Fibroblast of skin of abdomen (primary cell): Measurements from ENCODE around the gene CCDC150.
A peak's percentile ranks its signal among the peaks of the same experiment; 100 is the strongest.
"Not testable (repeated sequence)": the region's sequence is repeated elsewhere in the genome, so short reads cannot be mapped to it uniquely, and the experiment has no call there.

Source experiments
- DNase-seq: peaks from one replicate; pipeline ENCODE4 v3.0.0-alpha.2; 2013

The CCDC150 gene

DNA sequence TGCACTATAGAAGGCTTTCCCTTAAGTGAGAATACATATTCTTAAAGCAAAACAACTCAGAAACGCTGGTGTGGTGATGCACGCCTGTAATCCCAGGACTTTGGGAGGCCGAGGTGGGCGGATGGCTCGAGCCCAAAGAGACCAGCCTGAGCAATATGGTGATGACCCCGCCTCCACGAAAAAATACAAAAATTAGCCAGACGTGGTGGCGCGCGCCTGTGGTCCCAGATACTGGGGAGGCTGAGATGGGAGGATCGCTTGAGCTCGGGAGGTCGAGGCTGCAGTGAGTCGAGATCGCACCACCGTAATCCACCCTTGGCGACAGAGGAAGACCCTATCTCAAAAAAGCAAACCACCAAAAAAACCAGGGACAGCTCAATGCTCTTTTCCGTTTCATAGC, 750 bp upstream of the CCDC150 start:
- no peak for DNase-seq

DNA sequence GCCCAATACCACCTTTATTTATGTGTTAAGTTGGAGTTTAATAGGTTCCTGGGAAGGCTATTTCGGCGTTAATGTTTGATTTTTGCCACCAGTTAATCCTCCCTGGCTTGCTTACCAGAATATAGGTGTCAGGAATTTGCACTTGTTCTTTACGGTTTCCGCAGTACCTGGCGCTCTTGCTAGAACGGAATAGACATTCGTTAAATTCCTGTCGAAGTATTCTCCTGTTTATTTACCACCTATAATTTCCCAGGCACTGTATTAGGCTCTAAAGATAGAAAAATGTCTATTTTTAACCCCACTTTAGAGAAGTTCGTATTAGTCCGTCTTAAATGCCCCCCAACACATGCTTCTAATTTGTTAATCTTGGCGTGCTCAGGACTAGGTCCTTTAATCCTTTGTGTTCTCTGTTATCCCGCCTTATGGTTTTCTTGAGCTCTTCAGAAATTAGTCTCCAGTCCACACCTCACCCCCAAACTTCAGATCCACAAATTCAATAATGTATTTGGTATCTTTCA, 575 bp downstream of the CCDC150 start:
- no peak for DNase-seq

DNA sequence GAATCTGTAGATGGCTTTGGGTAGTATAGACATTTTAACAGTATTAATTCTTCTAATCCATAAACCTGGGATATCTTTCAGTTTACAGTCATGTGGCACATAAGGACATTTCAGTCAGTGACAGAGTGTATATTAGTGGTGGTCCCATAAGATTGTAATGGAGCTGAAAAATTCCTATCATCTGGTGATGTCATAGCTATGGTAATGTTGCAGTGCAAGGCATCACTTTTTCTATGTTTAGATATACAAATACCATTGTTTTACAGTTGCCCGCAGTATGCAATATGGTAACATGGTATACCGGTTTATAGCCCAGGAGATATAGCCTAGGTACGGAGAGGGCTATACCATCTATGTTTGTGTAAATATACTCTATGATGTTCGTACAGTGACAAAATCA, 9.7 kb downstream of the CCDC150 start:
- no peak for DNase-seq

DNA sequence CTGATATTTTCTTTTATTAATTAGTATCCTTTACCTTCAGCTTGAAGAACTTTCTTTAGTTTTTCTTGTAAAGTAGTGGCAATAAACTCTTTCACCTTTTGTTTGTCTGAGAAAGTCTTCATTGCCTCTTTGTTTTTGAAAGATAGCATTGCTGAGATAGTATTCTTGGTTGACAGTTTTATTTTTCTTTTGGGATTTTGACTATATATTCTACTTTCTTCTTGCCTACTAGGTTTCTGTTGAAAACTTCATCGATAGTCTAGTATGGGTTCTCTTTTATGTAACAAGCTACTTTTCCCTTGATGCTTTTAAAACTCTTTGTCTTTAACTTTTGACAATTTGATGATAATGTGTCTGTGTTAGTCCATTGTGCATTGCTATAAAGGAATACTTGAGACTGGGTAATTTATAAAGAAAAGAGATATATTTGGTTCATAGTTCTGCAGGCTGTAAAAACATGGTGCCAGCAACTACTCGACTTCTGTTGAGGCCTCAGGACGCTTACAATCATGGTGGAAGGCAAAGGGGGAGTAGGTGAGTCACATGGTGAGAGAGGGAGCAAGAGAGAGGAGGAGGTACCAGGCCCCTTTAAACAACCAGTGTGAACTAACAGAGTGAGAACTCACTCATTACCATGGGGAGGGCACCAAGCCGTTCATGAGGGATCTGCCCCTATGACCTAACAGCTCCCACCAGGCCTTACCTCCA, 12.0 kb downstream of the CCDC150 start:
- no peak for DNase-seq

DNA sequence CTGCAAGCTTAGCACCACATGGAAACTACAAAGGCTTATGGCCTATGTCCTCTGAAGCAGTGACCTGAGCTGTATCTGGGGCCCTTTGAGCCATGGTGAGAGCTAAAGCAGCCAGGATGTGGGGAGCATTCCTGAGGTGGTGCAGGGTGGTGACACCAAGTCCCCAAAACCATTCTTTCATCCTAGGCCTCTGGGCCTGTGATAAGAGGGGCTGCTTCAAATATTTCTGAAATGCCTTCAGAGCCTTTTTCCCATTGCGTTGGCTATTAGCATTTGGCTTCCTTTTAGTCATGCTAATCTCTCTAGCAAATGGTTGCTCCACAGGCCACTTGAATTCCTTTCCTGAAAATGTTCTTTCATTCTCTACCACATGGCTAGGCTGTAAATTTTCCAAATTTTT, 13.4 kb downstream of the CCDC150 start:
- no peak for DNase-seq

DNA sequence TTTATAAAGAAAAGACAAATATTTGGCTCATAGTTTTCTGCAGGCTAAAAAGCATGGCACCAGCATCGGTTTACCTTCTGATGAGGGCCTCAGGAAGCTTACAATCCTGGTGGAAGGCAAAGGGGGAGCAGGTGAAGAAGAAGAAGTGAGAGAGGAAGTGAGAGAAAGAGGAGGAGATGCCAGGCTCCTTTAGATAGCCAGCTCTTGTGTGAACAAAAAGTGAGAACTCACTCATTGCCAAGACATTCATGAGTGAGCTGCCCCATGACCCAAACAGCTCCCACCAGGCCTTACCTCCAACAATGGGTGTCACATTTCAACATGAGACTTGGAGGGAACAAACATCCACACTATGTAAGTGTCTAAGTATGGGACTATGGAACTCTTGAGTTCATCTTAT, 14.3 kb downstream of the CCDC150 start:
- DNase-seq: no peak

- no peak for DNase-seq
Measured at GRCh38 chr2:196655761-196656160, 16.2 kb downstream of the CCDC150 start.

GRCh38 chr2:196657333-196657732, 17.8 kb downstream of the CCDC150 start:
- no peak for DNase-seq

DNA sequence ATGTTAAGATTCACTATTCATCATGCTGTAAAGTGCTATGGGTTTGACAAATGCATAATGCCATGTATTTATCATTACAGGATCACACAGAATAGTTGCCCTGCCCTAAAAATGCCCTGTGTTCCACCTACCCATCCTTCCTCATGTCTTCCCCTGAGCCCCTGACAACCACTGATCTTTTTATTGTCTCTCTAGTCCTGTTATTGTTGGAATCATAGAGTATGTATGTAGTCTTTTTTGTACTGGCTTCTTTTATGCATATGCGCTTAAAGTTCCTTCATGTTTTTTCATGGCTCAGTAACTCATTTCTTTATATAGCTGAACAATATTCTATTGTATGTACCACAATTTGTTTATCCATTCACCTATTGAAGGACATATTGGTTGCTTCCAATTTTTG, 20.3 kb downstream of the CCDC150 start:
- no peak for DNase-seq

- peak; percentile 61 for DNase-seq
Measured at GRCh38 chr2:196660244-196660643, 20.7 kb downstream of the CCDC150 start.

GRCh38 chr2:196670342-196670741, 30.8 kb downstream of the CCDC150 start:
- no peak for DNase-seq

- no peak for DNase-seq
Measured at GRCh38 chr2:196675963-196676362, 36.4 kb downstream of the CCDC150 start.

DNA sequence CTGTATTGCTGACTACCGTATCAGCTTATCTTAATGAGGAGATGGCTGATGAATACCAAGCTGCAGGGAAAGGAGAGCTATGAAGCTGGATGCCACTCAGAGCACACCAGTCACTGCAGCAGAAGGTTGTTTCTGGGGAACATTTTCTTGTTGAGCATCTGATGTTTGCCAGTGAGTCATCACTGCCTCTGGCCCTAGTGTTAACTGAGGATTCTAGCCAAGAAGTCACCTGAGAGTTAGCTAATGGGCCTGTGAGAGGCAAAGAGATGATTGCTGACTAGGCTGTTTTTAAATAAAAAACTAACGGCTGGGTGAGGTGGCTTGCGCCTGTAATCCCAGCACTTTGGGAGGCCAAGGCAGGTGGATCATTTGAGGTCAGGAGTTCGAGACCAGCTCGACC, 37.9 kb downstream of the CCDC150 start:
- DNase-seq: peak; percentile 13

DNA sequence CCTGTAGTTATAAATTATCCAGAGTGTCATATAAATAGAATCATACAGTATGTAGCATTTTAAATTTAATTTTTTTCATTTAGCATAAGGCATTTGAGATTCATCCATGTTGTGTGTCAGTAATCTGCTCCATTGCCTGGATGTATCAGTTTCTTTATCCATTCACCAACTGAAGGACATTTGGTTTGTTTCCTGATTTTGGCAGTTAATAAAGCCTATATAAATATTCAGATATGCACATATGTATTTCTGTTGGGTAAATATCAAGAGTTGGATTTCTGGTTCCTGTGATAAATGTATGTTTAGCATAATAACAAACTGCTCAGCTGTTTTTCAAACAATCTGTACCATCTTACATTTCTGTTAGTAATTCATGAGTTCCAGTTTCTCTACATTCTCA, 39.9 kb downstream of the CCDC150 start:
- no peak for DNase-seq

DNA sequence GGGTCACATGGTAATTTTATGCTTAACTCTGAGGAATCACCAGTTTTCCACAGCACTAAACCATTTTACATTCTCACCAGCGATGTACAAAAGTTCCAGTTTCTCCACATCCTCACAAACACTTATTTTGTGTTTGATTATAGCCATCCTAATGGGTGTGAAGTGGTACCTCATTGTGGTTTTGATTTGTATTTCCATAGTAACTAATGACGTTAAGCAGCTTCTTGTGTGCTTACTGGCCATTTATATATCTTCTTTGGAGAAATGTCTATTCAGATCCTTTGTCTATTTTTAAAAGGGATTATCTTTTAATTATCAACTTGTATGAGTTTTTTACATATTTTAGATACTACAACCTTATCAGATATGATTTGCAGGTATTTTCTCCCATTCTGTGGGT, 42.0 kb downstream of the CCDC150 start:
- no peak for DNase-seq

DNA sequence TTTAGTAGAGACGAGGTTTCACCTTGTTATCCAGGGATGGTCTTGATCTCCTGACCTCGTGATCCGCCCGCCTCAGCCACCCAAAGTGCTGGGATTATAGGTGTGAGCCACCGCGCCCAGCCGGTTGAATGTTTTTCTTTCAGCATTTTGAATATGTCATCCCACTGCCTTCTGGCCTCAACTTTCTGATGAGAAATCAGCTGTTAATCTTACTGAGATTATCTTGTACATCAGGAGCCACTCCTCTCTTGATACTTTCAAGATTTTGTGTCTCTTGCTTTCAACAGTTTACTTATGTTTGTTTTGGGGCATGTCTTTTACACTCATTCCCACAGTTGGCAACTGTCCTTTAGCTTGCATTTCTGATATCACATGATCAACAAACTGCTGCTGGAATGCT, 46.3 kb downstream of the CCDC150 start:
- no peak for DNase-seq

DNA sequence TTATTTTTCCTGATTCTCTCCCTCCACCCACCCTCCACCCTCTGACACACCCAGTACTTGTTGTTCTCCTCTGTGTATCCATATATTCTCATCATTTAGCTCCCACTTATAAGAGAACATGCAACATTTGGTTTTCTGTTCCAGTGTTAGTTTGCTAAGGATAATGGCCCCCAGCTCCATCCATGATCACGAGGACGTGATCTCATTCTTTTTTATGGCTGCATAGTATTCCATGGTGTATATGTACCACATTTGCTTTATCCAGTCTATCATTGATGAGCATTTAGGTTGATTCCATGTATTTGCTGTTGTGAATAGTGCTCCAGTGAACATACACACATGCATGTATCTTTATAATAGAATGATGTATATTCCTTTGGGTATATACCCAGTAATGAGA, 47.2 kb downstream of the CCDC150 start:
- DNase-seq: not testable (repeated sequence)

GRCh38 chr2:196696423-196697079, 57.0 kb downstream of the CCDC150 start:
- DNase-seq: peak; percentile 42

DNA sequence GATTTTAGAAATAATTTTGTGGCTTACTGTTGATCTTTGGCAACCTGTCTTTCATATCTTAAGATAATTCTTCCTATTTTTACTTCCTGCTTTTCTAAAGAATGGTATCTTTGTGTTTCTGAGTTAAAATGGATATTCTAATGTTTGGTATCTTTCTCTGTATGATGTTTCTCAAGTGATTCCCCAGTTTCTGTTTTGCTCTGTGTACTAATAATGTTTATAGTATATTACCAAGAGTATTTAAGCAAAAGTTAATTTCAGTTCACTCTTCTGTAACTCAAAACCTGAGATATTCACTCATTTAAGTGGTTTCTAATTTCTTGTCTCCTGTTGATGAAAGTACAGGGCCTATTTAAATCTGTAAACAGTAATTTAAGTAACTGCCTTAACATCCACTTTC, 58.3 kb downstream of the CCDC150 start:
- DNase-seq: no peak

- DNase-seq: no peak
Measured at GRCh38 chr2:196702641-196703040, 63.1 kb downstream of the CCDC150 start.

GRCh38 chr2:196703695-196704094, 64.2 kb downstream of the CCDC150 start:
- DNase-seq: peak; percentile 76

- not testable (repeated sequence) for DNase-seq
Measured at GRCh38 chr2:196710056-196710455, 70.5 kb downstream of the CCDC150 start.

DNA sequence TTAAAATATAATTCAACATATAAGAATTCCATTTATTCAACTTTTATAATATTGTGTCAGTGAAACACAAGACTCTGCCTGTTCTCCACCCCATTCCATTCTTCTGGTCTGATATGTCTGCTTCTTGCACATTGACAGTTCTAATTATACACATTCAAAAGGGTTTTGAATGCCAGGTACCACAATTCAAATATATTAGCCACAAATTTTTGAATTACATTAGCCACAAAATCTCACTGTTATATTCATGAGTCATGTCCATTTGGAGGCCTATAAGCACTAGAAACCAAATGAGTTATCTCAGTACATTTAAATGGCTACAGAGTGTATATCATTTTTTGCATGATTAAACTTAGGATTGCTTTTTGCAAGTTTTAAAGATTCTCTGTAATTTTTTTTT, 72.1 kb downstream of the CCDC150 start:
- peak; percentile 22 for DNase-seq

DNA sequence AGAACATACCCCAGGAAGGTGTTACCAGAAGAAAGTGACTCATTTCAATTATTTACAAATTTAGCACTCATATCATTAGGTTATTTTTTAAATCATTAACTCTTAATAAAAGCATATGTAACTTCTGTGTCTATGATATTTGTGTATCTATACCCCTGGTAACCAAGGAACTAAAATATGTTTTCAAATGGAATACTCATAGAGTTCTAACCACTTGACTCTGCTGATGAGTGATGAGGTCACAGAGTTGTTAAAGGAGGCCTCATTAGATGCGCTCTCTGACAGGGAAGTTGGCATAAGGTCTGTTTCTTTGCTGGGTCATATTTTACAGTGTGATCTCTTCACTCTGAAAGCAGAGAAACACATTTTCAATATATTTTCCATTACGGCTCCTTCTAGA, 73.4 kb downstream of the CCDC150 start:
- no peak for DNase-seq
